OCI-LY7 (cell line): ENCODE measurements around the gene SLC35D3. TPM values are rescaled to one million over a fixed set of nuclear protein-coding genes. Genes with fewer than 3 reads are reported as not detected.
"Not testable (repeated sequence)": the region's sequence is repeated elsewhere in the genome, so short reads cannot be mapped to it uniquely, and the experiment has no call there.

ENCODE experiments used
- BruUV-seq: library from RNA; stranded (reverse); fragments of 400-500 nt; replicated peaks from 2 replicates; lab custom pipeline; 2021; lab: Mats Ljungman, UMichigan
- CTCF ChIA-PET: fragments of 300-600 bp; sonication (Branson Sonifier 250); formaldehyde crosslinking; loops from one replicate; lab custom pipeline; 2022; ENCODE audit warnings: antibody characterized with exemption; ENCODE audit not compliant: unreplicated experiment; lab: Charles Lee
- POLR2A ChIA-PET: fragments of 300-600 bp; sonication (Branson Sonifier 250); formaldehyde crosslinking; loops from one replicate; lab custom pipeline; 2022; ENCODE audit warnings: antibody characterized with exemption; lab: Charles Lee
- DNase-seq: peaks from one replicate; pipeline ENCODE4 v3.0.0-alpha.2; 2015; ENCODE audit warnings: low spot score
- H2AFZ ChIP-seq: fragments of 200-600 bp; sonication (generic), shearing (Covaris generic); 2 replicates; pipeline ENCODE4 v1.6.1; 2014; ENCODE audit warnings: mild to moderate bottlenecking, antibody characterized with exemption, low read length, moderate library complexity
- H3K27ac ChIP-seq: fragments of 200-600 bp; sonication (generic); 2 replicates; pipeline ENCODE4 v1.5.1; 2014; ENCODE audit warnings: mixed run types, low read depth, mild to moderate bottlenecking, moderate library complexity, low read length, inconsistent platforms; ENCODE audit not compliant: poor library complexity, severe bottlenecking
- H3K36me3 ChIP-seq: fragments of 200-600 bp; sonication (generic); 2 replicates; pipeline ENCODE4 v1.6.1; 2014; ENCODE audit warnings: mild to moderate bottlenecking, antibody characterized with exemption, low read length, moderate library complexity, mixed read lengths; ENCODE audit not compliant: insufficient read depth
- H3K4me1 ChIP-seq: fragments of 200-600 bp; sonication (generic); 2 replicates; pipeline ENCODE4 v1.5.1; 2014; ENCODE audit warnings: mild to moderate bottlenecking, low read length; ENCODE audit not compliant: insufficient read depth, poor library complexity, severe bottlenecking
- H3K4me2 ChIP-seq: fragments of 200-600 bp; sonication (generic); 2 replicates; pipeline ENCODE4 v1.6.1; 2014; ENCODE audit warnings: mild to moderate bottlenecking, low read length
- H3K4me3 ChIP-seq: fragments of 200-600 bp; sonication (generic); 2 replicates; pipeline ENCODE4 v1.5.1; 2014; ENCODE audit warnings: mild to moderate bottlenecking, low read depth, low read length; ENCODE audit not compliant: poor library complexity, severe bottlenecking
- H3K79me2 ChIP-seq: fragments of 200-600 bp; sonication (generic); 2 replicates; pipeline ENCODE4 v1.6.1; 2016; ENCODE audit warnings: low read depth, mild to moderate bottlenecking, low read length, moderate library complexity, mixed read lengths; ENCODE audit not compliant: insufficient read depth
- H3K9me2 ChIP-seq: fragments of 200-600 bp; sonication (generic); 2 replicates; pipeline ENCODE4 v1.6.1; 2016; ENCODE audit warnings: mild to moderate bottlenecking, low read length, mixed read lengths; ENCODE audit not compliant: insufficient read depth
- H3K9me3 ChIP-seq: fragments of 200-600 bp; sonication (generic); 2 replicates; pipeline ENCODE4 v1.6.1; 2014; ENCODE audit warnings: mild to moderate bottlenecking, mixed run types, low read length, mixed read lengths
- H4K20me1 ChIP-seq: fragments of 200-600 bp; sonication (generic); 2 replicates; pipeline ENCODE4 v1.6.1; 2014; ENCODE audit warnings: mild to moderate bottlenecking, antibody characterized with exemption, low read length, moderate library complexity, mixed read lengths; ENCODE audit not compliant: insufficient read depth
- EZH2phosphoT487 ChIP-seq: fragments of 200-600 bp; sonication (generic); IDR thresholded peaks from 2 replicates; pipeline ENCODE4 v1.6.1; 2018; ENCODE audit warnings: low read depth, borderline replicate concordance, mild to moderate bottlenecking, mixed run types, antibody characterized with exemption, low read length, moderate library complexity, mixed read lengths
- intact Hi-C: fragments of 100-400 bp; cut with micrococcal nuclease; formaldehyde crosslinking; loops from one replicate; pipeline ENCODE4 v1.10.0; 2022; ENCODE audit not compliant: unreplicated experiment
- total RNA-seq, 2 experiments: library from RNA; depleted of rRNA in 1 of 2; stranded (reverse); fragments of >200 nt in 1 of 2; shearing (Covaris generic) in 1 of 2; gene quantifications; 2 replicates each; pipeline ENCODE4 v1.2.3, GENCODE V29; 2014 to 2022
- TF ChIP-seq, protein P1 (sequence below): fragments of 200-600 bp; sonication (generic); conservative IDR thresholded peaks from 2 replicates; pipeline ENCODE4 v1.5.1; 2014; ENCODE audit warnings: mild to moderate bottlenecking, antibody characterized with exemption, low read length, moderate library complexity, mixed read lengths

SLC35D3 gene
- total RNA-seq, 2 experiments from 2014 or later = not detected

DNA sequence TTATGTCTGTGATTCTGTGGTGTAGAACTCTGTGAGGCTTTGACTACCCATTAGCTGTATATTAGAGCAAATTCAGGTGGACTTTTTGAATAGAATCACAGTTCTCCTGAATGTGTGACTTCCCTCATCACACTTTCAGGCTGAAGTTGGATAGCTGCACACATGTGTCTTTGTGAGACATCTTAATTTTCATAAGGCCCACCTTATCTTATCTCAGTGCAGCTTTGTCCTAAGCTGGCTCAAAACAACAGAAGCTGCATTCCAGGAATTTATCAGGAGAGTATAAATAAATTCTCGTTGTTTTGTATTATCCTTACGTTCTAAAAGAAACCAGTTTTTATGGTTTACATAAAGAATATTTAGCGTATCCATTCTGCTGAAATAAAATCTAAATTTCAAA lies 26.2 kb upstream of the SLC35D3 start:
- POLR2A ChIA-PET = interaction anchor here (1.0 to 1.9 kb wide), 2 partner anchors 9 to 14 kb away, joined by 3 to 6 read pairs; no protein-coding TSS in a partner anchor
- H3K36me3 ChIP-seq = no peaks in the 10 kb centered on the region
- no peak overlapping the region for H3K27ac ChIP-seq
- H3K4me3 ChIP-seq = no peak overlapping the region
- no peaks in the 10 kb centered on the region for H3K9me3 ChIP-seq
- no peak for TF ChIP-seq EZH2phosphoT487
- TF ChIP-seq, protein P1, sequence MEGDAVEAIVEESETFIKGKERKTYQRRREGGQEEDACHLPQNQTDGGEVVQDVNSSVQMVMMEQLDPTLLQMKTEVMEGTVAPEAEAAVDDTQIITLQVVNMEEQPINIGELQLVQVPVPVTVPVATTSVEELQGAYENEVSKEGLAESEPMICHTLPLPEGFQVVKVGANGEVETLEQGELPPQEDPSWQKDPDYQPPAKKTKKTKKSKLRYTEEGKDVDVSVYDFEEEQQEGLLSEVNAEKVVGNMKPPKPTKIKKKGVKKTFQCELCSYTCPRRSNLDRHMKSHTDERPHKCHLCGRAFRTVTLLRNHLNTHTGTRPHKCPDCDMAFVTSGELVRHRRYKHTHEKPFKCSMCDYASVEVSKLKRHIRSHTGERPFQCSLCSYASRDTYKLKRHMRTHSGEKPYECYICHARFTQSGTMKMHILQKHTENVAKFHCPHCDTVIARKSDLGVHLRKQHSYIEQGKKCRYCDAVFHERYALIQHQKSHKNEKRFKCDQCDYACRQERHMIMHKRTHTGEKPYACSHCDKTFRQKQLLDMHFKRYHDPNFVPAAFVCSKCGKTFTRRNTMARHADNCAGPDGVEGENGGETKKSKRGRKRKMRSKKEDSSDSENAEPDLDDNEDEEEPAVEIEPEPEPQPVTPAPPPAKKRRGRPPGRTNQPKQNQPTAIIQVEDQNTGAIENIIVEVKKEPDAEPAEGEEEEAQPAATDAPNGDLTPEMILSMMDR = no peak
- no peaks in the 10 kb centered on the region for H4K20me1 ChIP-seq
- no peak overlapping the region for H3K4me2 ChIP-seq
- intact Hi-C loops = no loop called here
- BruUV-seq = no TSS peak
- H2AFZ ChIP-seq = no peak overlapping the region
- DNase-seq = no peak
- no peaks in the 10 kb centered on the region for H3K79me2 ChIP-seq
- CTCF ChIA-PET = no interaction called here
- no peaks in the 10 kb centered on the region for H3K4me1 ChIP-seq
- no peaks in the 10 kb centered on the region for H3K9me2 ChIP-seq

DNA sequence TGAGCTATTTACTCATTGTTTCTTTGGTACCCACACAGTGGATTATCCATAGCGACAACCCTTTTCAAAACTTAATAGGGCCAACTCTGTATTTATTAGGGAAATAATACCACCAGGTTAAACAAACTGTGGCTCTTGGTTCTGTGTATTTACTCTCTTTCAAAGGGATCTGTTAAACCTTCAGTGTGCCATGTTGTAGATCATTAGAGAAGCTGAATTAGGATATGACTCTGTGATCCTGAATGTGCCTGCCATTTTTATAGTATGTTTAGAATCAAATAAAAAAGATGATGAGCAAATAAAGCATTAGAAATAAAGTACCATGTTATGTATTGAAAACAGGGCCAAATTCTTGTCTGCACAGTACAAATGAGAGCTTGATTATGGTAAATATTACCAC lies 25.0 kb upstream of the SLC35D3 start:
- no peaks in the 10 kb centered on the region for H3K9me2 ChIP-seq
- H2AFZ ChIP-seq = no peak overlapping the region
- no peaks in the 10 kb centered on the region for H4K20me1 ChIP-seq
- ChIA-PET POLR2A (interaction anchor here (0.9 to 1.9 kb wide), 2 partner anchors 12 to 60 kb away, joined by 3 to 6 read pairs; no protein-coding TSS in a partner anchor), CTCF (no interaction called here)
- DNase-seq = no peak
- no peaks in the 10 kb centered on the region for H3K36me3 ChIP-seq
- no TSS peak for BruUV-seq
- intact Hi-C loops = no loop called here
- no peak overlapping the region for H3K27ac ChIP-seq
- H3K4me2 ChIP-seq = no peak overlapping the region
- no peaks in the 10 kb centered on the region for H3K4me1 ChIP-seq
- H3K4me3 ChIP-seq = no peak overlapping the region
- H3K79me2 ChIP-seq = no peaks in the 10 kb centered on the region
- TF ChIP-seq, protein P1 = no peak
- no peak for TF ChIP-seq EZH2phosphoT487
- no peaks in the 10 kb centered on the region for H3K9me3 ChIP-seq

DNA sequence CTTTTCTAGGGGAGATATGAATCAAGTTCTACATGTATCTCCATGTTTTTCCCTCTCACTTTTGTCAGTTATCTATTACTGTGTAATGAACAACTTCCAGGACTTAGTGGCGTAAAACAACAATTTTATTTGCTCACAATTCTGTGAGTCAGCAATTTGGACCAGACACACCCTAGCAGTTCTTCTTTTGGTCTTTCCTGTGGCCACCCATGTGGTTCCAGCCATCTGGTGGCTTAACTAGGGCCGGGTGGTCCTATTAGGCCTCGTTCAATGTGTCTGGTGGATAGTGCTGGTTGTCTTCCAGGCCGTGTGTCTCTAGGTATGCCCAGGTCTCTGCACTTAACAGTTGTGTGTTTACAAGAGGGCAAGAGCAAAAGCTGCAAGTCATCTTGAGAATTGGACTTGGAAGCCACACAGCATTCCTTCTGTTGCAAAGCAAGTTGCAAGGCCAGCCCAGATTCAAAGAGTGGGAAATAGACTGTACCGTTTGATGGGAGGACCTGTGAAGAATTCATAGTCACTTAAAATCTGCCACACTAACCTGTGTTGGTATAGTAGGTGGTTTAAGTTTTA lies 20.8 kb upstream of the SLC35D3 start:
- intact Hi-C loops = no loop called here

DNA sequence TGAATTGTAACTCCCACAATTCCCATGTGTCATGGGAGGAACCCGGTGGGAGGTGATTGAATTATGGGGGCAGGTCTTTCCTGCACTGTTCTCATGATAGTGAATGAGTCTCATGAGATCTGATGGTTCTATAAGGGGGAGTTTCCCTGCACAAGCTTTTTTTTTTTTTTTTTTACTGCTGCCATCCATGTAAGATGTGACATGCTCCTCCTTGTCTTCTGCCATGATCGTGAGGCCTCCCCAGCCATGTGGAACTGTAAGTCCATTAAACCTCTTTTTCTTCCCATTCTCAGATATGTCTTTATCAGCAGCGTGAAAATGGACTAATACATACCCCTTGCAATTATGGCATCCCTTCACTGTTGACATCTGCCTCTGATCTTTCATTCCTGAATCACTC lies 17.6 kb upstream of the SLC35D3 start:
- CTCF ChIA-PET = interaction anchor here (0.5 kb wide), 1 partner anchor 213 kb away, joined by 5 read pairs; no protein-coding TSS in a partner anchor
- BruUV-seq, H3K79me2 ChIP-seq, H3K4me2 ChIP-seq, H2AFZ ChIP-seq, H3K4me1 ChIP-seq, H4K20me1 ChIP-seq, H3K36me3 ChIP-seq, H3K9me3 ChIP-seq, intact Hi-C loops, DNase-seq, H3K27ac ChIP-seq, H3K4me3 ChIP-seq, H3K9me2 ChIP-seq: not testable (repeated sequence)
- POLR2A ChIA-PET = interaction anchor here (0.6 kb wide), 1 partner anchor 372 kb away, joined by 3 read pairs; no protein-coding TSS in a partner anchor

More for the DNA sequence above, 20.8 kb upstream of the SLC35D3 start:
- ChIA-PET POLR2A (interaction anchor here (0.8 kb wide), 1 partner anchor 55 kb away, joined by 8 read pairs; no protein-coding TSS in a partner anchor), CTCF (no interaction called here)
- no TSS peak for BruUV-seq
- H3K4me2 ChIP-seq = no peak overlapping the region
- no peaks in the 10 kb centered on the region for H4K20me1 ChIP-seq
- no peak for DNase-seq
- H3K4me3 ChIP-seq = no peak overlapping the region
- peaks cover 6% of the 10 kb centered on the region; the same call in 1 of the 2 replicates for H3K36me3 ChIP-seq
- no peak for TF ChIP-seq EZH2phosphoT487
- TF ChIP-seq, protein P1 = no peak
- no peaks in the 10 kb centered on the region; the same call in 1 of the 2 replicates for H3K9me3 ChIP-seq
- no peaks in the 10 kb centered on the region for H3K79me2 ChIP-seq
- H3K4me1 ChIP-seq = no peaks in the 10 kb centered on the region
- H3K27ac ChIP-seq = no peak overlapping the region
- H3K9me2 ChIP-seq = no peaks in the 10 kb centered on the region
- H2AFZ ChIP-seq = no peak overlapping the region
